ENCODE measurements around the gene SKAP1.

DNA sequence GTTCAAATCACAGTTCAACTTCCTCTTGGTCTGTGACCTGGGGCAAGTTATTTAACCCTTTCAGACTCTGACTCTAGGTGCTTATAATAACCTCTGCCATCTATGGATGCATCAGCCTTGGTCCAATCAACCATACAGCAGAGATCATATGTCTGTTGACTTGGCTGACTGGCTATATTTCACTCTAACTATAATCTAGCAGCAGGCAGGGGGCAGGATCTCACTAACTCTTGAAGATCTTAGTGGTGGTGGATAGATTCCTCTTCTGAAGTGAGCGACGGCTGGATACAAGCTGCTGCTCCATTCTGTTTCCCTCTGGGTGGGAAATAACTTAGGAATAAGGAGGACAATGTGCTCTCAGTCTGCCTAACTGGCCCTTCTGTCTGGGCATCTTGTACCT, 146.6 kb downstream of the SKAP1 start:
- TF ChIP-seq, protein P1, sequence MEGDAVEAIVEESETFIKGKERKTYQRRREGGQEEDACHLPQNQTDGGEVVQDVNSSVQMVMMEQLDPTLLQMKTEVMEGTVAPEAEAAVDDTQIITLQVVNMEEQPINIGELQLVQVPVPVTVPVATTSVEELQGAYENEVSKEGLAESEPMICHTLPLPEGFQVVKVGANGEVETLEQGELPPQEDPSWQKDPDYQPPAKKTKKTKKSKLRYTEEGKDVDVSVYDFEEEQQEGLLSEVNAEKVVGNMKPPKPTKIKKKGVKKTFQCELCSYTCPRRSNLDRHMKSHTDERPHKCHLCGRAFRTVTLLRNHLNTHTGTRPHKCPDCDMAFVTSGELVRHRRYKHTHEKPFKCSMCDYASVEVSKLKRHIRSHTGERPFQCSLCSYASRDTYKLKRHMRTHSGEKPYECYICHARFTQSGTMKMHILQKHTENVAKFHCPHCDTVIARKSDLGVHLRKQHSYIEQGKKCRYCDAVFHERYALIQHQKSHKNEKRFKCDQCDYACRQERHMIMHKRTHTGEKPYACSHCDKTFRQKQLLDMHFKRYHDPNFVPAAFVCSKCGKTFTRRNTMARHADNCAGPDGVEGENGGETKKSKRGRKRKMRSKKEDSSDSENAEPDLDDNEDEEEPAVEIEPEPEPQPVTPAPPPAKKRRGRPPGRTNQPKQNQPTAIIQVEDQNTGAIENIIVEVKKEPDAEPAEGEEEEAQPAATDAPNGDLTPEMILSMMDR (IDR thresholded peaks at IDR 0.05 in 8 of 11, conservative IDR thresholded peaks at IDR 0.05 in 3 of 11) = no peak
- no peak for TF ChIP-seq POLR2A (IDR thresholded peaks at IDR 0.05)
- TF ChIP-seq POLR2AphosphoS5 (IDR thresholded peaks at IDR 0.05) = no peak
